ENCODE results near the gene PGAP6.
"Not testable (repeated sequence)": the region's sequence is repeated elsewhere in the genome, so short reads cannot be mapped to it uniquely, and the experiment has no call there.

The PGAP6 gene, protein sequence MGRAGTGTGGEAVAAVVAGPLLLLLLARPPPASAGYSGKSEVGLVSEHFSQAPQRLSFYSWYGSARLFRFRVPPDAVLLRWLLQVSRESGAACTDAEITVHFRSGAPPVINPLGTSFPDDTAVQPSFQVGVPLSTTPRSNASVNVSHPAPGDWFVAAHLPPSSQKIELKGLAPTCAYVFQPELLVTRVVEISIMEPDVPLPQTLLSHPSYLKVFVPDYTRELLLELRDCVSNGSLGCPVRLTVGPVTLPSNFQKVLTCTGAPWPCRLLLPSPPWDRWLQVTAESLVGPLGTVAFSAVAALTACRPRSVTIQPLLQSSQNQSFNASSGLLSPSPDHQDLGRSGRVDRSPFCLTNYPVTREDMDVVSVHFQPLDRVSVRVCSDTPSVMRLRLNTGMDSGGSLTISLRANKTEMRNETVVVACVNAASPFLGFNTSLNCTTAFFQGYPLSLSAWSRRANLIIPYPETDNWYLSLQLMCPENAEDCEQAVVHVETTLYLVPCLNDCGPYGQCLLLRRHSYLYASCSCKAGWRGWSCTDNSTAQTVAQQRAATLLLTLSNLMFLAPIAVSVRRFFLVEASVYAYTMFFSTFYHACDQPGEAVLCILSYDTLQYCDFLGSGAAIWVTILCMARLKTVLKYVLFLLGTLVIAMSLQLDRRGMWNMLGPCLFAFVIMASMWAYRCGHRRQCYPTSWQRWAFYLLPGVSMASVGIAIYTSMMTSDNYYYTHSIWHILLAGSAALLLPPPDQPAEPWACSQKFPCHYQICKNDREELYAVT

DNA sequence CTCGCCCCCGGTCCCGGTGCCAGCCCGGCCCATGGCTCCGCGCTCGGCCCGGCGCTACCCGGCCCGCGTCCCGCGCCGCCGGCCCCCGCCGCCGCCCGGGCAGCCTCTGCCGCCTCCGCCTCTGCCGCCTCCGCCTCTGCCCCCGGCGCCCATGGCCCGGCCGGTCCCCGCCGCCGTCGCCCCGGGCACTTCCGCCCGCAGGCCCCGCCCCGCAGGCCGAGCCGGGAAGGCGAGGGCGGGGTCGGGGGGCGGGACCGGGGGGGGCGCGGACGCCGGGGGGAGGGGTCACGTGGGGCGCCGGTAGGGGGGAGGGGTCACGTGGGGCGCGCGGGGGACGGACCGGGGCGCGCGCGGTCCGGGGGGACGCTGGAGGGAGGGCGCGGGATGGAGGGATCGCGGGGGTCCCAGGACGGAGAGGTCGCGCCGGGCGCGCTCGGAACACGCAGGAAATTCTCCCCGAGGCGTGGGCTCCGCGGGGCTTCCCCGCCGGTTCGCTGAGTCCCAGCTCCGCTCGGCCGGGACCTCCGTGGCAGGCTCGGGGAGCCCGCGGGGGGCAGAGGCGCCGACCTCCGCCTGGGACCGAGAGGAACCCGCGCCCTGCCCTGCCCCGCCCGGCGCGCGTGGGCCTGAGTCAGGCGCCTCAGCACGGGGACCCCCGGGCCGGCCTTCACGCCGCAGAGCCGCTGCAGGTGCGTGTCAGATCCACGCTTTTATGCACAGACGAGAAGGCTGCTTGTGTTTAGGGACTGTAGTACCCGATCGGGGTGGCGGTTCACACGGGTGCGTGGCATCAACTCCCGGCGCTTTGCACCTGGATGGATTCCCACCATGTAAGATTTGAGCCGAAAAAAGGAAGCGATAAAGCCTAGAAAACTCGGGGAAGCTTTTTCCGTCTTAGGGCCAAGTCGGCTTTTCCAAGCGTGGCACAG lies at the start of gene PGAP6:
TSS of gene PGAP6 (minus strand) at position 190 of the 929 bp plus-strand sequence. CDS start at position 33, 157 bp downstream.
- Mint-ChIP-seq H3K27ac (peak within 1 kb of the TSS; percentile 74), H3K9me3 (no peaks in the 10 kb centered on the region), H3K4me1 (ENCODE audit: low read depth) (peaks cover 45% of the 10 kb centered on the region), H3K4me3 (peak within 1 kb of the TSS; percentile 89), H3K36me3 (ENCODE audit: low read depth) (peaks cover 29% of the 10 kb centered on the region), H3K27me3 (peaks cover 6% of the 10 kb centered on the region)
- intact Hi-C loops (cut with micrococcal nuclease) = loop anchor here (1.0 kb wide), 1 partner anchor 14 kb away; no protein-coding TSS in a partner anchor

DNA sequence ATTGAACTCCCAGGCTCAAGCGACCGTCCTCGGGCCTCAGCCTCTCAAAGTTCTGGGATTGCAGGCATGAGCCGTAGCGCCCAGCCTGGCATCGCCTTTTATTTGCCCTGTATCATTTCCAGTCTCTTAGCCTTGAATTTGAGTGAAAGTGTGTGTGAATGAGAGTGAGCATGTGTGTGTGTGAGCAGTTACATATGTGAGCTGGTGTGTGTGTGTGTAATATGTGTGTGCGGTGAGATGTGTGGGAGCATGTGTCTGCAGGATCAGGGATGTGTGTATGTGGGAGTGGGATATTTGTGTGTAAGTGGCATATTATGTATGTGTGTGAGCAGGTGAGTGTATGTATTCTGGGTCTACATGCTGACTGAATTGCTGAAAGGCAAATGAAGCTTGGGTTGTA lies 49.1 kb upstream of the PGAP6 start:
- Mint-ChIP-seq H3K4me3 (no peak overlapping the region), H3K9me3 (no peaks in the 10 kb centered on the region), H3K27me3 (peaks cover 18% of the 10 kb centered on the region), H3K36me3 (ENCODE audit: low read depth) (peaks cover 16% of the 10 kb centered on the region), H3K4me1 (ENCODE audit: low read depth) (peaks cover 28% of the 10 kb centered on the region), H3K27ac (no peak overlapping the region)
- intact Hi-C loops (cut with micrococcal nuclease) = no loop called here

DNA sequence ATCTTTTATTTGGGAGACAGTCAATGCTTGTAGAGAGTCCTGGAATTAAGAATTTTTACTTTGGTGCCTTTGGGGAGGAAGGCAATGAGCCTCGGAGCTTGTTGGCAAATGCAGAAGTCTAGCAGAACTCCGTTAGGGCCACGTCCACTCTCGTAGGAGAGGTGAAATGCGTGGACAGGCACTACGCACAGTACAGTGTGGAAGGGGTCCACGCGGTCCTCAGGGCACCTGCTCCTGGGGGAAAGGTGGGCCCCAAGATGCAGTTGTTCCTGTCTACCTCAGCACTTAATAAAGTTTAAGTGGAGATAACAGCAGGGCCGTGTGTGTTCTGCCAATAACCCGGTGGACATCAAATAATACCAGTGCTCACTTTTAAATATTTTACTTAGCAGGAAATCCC lies 45.5 kb upstream of the PGAP6 start:
- Mint-ChIP-seq H3K27ac (peak overlapping the region; percentile 67), H3K4me3 (peak overlapping the region; percentile 74), H3K4me1 (ENCODE audit: low read depth) (peaks cover 40% of the 10 kb centered on the region), H3K9me3 (no peaks in the 10 kb centered on the region), H3K27me3 (peaks cover 33% of the 10 kb centered on the region), H3K36me3 (ENCODE audit: low read depth) (peaks cover 10% of the 10 kb centered on the region)
- intact Hi-C loops (cut with micrococcal nuclease) = no loop called here

DNA sequence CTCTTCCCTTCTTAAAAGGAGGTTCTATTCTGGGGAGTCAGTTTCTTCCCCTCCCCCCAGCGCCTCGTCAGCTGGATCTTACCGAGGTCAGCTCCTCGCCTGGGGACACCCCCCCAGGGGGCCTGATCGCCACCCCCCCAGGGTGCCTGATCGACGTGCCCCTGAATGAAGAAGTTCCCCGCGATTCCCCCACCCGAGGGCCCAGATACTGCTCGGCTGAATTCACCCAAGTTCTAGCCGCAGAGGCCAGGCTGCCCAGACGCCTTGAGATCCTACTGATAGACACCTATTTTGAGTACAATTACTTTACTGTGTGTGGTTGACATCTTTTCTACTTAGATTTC lies 45.1 kb upstream of the PGAP6 start:
- intact Hi-C loops (cut with micrococcal nuclease) = no loop called here
- no peaks in the 10 kb centered on the region for H3K9me3 Mint-ChIP-seq
- peak overlapping the region; percentile 74 for H3K4me3 Mint-ChIP-seq
- peaks cover 33% of the 10 kb centered on the region for H3K27me3 Mint-ChIP-seq
- peaks cover 40% of the 10 kb centered on the region for H3K4me1 Mint-ChIP-seq (ENCODE audit: low read depth)
- H3K27ac Mint-ChIP-seq = peak overlapping the region; percentile 67
- H3K36me3 Mint-ChIP-seq (ENCODE audit: low read depth) = peaks cover 10% of the 10 kb centered on the region

DNA sequence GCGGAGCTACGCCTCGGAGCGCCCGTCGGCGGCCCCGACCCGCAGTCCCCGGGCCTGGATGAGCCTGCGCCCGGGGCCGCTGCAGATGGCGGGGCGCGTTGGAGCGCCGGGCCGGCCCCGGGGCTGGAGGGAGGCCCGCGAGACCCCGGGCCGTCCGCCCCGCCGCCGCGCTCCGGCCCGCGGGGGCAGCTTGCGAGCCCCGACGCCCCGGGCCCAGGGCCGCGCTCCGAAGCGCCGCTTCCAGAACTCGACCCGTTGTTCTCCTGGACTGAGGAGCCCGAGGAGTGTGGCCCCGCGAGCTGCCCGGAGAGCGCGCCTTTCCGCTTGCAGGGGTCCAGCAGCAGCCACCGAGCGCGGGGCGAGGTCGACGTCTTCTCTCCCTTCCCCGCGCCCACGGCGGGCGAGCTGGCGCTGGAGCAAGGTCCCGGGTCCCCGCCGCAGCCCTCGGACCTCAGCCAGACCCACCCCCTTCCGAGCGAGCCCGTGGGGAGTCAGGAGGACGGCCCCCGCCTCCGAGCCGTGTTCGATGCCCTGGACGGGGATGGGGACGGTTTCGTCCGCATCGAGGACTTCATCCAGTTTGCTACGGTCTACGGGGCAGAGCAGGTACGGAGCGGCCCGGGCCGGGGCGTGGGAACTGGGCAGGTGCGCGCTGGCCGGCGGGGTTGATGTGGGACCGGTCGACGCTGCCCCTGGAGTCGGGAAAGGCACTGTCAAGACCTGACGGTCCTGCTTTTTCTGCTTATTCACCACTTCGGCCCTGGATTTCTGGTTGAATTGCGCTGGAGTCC lies 44.5 kb upstream of the PGAP6 start:
- peak overlapping the region; percentile 67 for H3K27ac Mint-ChIP-seq
- intact Hi-C loops (cut with micrococcal nuclease) = no loop called here
- H3K36me3 Mint-ChIP-seq (ENCODE audit: low read depth) = peaks cover 10% of the 10 kb centered on the region
- H3K27me3 Mint-ChIP-seq = peaks cover 33% of the 10 kb centered on the region
- peaks cover 40% of the 10 kb centered on the region for H3K4me1 Mint-ChIP-seq (ENCODE audit: low read depth)
- no peaks in the 10 kb centered on the region for H3K9me3 Mint-ChIP-seq
- H3K4me3 Mint-ChIP-seq = peak overlapping the region; percentile 74

DNA sequence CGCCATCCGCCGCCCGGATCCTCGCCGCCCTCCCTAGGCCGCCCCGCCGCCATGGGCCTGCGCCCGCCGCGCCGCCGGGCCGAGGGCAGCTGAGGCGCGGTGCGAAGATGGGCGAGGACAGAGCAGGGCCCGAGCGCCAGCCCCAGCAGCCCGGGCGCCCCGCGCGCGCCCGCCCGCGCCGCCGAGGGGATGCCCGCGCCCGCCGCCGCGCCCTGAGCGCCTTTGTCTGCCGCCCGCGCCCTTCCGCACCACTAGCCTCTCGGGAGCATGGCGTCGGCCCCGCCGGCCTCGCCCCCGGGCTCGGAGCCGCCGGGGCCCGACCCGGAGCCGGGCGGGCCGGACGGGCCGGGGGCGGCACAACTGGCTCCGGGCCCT lies 43.9 kb upstream of the PGAP6 start:
- Mint-ChIP-seq H3K36me3 (ENCODE audit: low read depth) (peaks cover 10% of the 10 kb centered on the region), H3K9me3 (no peaks in the 10 kb centered on the region), H3K4me3 (peak overlapping the region; percentile 82), H3K4me1 (ENCODE audit: low read depth) (peaks cover 40% of the 10 kb centered on the region), H3K27ac (peak overlapping the region; percentile 87), H3K27me3 (peaks cover 36% of the 10 kb centered on the region)
- intact Hi-C loops (cut with micrococcal nuclease) = no loop called here

DNA sequence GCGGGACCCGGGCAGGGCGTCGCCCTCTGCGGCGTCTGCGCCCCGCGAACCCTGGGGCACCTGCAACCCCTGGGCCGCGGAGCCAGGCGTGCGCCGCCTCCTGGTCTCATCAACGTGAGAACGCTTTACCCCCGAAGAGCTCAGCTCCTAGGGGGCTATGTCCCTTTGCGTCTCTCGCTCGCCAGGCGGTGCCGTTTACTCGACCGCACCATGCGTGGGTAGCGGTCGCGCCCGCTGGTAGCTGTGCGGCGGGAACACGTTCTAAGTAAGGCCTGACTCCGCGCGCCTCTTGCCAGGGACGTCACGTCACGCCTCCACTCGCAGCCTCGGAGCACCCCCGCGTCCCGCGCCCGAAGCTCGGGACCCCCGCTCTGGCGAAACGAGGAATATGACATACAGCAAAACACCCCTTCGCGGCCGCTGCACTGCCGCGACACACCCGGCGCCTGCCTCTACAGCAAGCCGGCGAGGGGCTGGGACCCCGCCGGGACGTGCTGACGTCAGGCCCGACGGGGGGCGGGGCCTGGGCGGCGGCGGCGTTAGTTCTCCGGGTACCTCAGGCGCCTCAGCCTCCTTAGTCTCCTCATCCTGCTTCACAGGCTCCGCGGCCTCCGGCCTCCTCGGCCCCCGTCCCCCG lies 43.4 kb upstream of the PGAP6 start, which contains the start of gene RAB11FIP3:
TSS of gene RAB11FIP3 (plus strand) at position 568 of the 637 bp plus-strand sequence. CDS start 358 bp downstream, outside the sequence.
- intact Hi-C loops (cut with micrococcal nuclease) = no loop called here
- Mint-ChIP-seq H3K4me1 (ENCODE audit: low read depth) (peaks cover 40% of the 10 kb centered on the region), H3K9me3 (no peaks in the 10 kb centered on the region), H3K4me3 (peak within 1 kb of the TSS; percentile 82), H3K27ac (peak within 1 kb of the TSS; percentile 87), H3K36me3 (ENCODE audit: low read depth) (peaks cover 10% of the 10 kb centered on the region), H3K27me3 (peaks cover 37% of the 10 kb centered on the region)

DNA sequence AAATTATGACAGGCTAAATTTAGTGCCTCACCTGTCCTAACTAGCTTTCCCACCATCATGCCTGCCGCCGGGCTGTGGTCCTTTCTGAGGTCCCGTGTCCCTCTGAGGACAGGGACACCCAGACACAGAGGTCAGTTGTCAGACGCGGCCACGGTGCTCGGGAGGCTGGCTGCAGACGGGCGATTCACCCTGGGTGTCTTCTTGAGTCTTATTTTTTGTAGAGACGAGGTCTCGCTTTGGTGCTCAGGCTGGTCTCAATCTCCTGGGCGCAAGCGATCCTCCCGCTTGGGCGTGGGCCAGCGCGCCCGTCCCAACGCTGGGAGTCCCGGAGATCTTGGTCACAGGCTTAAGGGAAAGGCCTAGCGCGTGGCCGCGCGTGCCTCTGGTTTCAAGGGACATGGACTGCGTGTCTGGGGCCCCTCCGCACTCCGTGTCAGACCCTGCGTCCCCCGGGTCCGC lies 42.9 kb upstream of the PGAP6 start:
- intact Hi-C loops (cut with micrococcal nuclease) = no loop called here
- Mint-ChIP-seq H3K36me3 (ENCODE audit: low read depth) (peaks cover 10% of the 10 kb centered on the region), H3K4me3 (peak overlapping the region; percentile 82), H3K4me1 (ENCODE audit: low read depth) (peaks cover 40% of the 10 kb centered on the region), H3K9me3 (no peaks in the 10 kb centered on the region), H3K27ac (peak overlapping the region; percentile 87), H3K27me3 (peaks cover 37% of the 10 kb centered on the region)

DNA sequence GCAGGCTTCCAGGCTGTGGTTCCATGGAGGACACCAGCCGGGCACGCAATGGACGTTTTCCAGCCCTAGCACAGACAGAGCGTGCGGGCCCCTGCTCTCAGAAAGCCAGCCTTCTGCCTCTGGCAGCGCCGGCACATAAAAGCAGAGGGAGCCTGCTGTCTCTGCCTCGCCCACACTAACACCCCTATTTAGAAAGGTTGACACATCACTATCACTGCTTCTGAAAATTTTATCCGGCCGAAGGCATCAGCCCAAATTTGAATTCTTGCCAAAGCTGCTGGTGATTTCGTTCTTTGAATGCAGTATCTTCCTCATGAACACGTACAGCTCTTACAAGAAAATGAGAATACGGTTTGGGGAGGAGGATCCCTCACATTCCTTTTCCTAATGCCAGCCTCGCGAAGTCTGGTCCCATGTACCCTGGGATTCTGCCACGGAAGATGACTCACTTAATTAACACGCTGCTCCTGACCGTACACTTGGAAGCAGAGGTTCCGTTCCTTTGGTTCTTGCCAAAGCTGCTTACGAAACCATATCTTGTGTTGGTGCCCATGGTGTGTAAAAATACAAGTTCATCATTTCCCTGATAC lies 42.4 kb upstream of the PGAP6 start:
- intact Hi-C loops (cut with micrococcal nuclease) = no loop called here
- Mint-ChIP-seq H3K4me3 (peak overlapping the region; percentile 82), H3K36me3 (ENCODE audit: low read depth) (peaks cover 5% of the 10 kb centered on the region), H3K9me3 (no peaks in the 10 kb centered on the region), H3K27me3 (peaks cover 37% of the 10 kb centered on the region), H3K4me1 (ENCODE audit: low read depth) (peaks cover 40% of the 10 kb centered on the region), H3K27ac (peak overlapping the region; percentile 87)

DNA sequence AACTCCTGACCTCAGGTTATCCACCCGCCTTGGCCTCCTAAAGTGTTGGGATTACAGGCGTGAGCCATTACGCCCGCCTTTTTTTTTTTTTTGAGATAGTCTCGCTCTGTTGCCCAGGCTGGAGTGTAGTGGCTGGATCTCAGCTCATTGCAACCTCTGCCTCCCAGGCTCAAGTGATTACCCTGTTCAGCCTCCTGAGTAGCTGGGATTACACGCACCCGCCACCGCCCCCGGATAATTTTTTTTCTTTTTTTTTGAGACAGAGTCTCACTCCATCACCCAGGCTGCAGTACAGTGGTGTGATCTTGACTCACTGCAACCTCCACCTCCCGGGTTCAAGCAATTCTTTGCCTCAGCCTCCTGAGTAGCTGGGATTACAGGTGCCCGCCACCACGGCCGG lies 40.4 kb upstream of the PGAP6 start:
- H3K9me3 Mint-ChIP-seq; H3K36me3 Mint-ChIP-seq (ENCODE audit: low read depth); H3K27ac Mint-ChIP-seq; intact Hi-C loops (cut with micrococcal nuclease); H3K4me3 Mint-ChIP-seq: not testable (repeated sequence)
- peaks cover 22% of the 10 kb centered on the region for H3K4me1 Mint-ChIP-seq (ENCODE audit: low read depth)
- H3K27me3 Mint-ChIP-seq = peaks cover 29% of the 10 kb centered on the region

DNA sequence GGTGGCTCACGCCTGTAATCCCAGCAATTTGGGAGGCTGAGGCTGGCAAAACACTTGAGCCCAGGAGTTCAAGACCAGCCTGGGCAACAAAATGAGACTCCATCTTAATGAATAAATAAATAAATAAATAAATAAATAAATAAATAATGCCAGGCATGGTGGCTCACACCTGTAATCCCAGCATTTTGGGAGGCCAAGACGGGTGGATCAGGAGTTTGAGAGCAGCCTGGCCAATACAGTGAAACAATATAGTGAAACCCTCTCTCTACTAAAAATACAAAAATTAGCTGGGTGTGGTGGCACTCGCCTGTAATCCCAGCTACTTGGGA lies 33.4 kb upstream of the PGAP6 start:
- peaks cover 20% of the 10 kb centered on the region for H3K36me3 Mint-ChIP-seq (ENCODE audit: low read depth)
- H3K27ac Mint-ChIP-seq; H3K4me3 Mint-ChIP-seq; intact Hi-C loops (cut with micrococcal nuclease); H3K9me3 Mint-ChIP-seq; H3K4me1 Mint-ChIP-seq (ENCODE audit: low read depth); H3K27me3 Mint-ChIP-seq: not testable (repeated sequence)

DNA sequence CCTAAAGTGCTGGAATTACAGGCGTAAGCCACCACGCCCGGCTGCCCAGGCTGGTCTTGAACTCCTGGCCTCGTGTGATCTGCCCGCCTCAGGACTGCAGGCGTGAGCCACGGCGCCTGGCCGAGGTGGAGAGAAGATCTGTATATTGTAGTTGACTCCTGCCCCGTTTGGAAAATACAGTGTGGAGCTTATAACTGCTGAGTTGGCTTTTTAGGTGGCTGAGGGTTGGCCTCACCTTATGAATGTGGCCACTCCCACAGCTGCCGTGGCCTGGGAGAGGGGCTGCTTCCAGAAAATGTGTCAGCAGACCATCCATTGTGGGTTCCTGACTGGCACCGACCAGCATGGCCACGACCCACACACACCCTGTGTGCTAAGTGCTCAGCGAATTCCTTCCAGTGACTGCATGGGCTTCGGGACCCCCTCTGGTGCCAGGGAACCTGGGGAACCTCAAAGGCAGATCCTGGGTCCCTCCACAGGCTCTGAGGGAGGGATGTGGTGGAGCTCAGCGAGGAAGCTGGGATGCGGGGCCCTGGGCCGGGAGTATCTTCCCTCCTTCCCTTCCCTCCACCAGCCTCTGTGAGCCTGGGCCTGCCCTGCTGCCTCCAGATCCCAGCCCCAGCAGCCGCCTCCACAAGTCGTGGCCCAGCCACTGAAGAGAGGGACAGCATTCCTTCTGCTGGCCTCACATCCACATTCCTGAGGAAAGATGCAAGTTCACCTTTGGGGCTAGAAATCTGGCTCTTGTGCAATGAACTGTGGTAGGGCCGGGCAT lies 32.8 kb upstream of the PGAP6 start:
- Mint-ChIP-seq H3K4me3 (no peak overlapping the region), H3K27ac (no peak overlapping the region), H3K36me3 (ENCODE audit: low read depth) (peaks cover 25% of the 10 kb centered on the region), H3K27me3 (no peaks in the 10 kb centered on the region), H3K4me1 (ENCODE audit: low read depth) (no peaks in the 10 kb centered on the region), H3K9me3 (no peaks in the 10 kb centered on the region)
- intact Hi-C loops (cut with micrococcal nuclease) = no loop called here

All from dendritic cell treated with granulocyte-macrophage colony-stimulating factor and Interleukin-4, amounts not matched to agents 40 ng/mL and 50 ng/mL, for 4 days (primary cell).